HG03060 (cell line): Measurements from ENCODE around the gene TMEM235.

Experiments used
- ATAC-seq: cut with Tn5 transposase; IDR thresholded peaks from one replicate; pipeline ENCODE4 v1.9.1; 2021; ENCODE audit warnings: low read depth, moderate number of reproducible peaks; ENCODE audit not compliant: unreplicated experiment

Gene TMEM235

DNA sequence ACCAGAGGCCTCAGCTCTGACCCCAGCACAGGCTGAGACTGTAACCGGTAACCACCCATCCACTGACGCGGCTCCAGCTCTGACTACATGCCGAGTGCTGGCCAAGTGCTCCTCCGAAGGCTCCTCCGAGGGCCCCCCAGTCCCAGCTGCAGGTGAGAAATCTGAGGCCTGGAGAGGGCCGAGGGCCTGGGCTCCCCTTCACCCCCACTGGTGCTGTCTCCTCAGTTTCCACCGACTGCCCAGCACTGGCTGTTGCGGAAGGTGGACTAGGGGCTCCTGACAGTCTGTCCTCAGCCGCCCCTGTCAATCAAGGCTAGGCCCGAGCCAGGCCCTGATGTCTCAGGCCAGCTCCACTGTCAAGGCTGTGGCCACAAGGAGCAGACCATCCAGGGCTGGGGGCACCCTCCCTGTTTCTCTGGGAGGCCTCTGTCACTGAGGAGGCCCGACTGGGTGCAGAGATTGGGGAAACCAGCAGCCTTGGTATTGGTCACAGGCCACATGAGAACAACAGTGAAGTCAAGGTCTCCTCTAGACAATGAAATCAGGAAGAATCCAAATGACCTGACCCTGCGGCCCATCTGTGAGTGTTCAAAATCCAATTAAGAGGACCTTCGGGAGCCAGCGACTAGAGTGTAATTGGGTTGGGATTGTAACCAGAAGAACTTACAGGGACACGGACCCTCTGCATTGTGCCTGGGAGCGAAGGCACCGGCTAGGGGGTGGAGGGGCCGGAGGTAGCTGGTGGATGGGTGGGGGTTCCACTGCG lies 5.1 kb downstream of the TMEM235 start:
- no peak for ATAC-seq

DNA sequence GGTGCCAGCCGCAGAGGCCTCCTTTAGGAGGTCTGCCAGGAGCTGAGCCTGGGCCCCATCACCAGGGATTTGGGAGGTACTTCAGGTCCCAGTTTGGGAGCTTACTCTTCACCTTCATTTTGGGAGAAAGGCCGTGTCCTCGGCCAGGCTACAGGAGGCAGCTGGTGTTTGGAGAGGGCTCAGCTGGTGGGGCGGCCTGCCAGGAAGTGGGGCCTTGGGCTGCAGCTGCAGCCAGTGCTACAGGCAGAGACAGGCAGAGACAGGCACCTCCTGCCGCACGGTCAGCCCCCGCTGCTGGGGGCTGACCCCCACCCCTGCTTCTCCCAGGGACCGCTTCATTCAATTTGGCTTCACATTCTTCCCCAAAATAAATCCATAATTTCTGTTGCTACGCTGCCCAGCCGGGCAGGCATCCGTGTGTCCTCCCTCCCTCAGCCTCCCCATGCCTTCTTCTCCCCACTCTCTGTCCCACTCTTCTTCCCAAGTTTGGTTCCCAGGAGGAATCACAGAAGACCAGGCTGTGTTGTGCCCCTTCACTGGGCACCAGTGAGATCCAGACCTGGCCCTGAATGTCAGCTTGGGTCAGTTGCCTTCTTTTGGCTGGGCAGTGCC lies 6.1 kb downstream of the TMEM235 start:
- ATAC-seq, result no peak

DNA sequence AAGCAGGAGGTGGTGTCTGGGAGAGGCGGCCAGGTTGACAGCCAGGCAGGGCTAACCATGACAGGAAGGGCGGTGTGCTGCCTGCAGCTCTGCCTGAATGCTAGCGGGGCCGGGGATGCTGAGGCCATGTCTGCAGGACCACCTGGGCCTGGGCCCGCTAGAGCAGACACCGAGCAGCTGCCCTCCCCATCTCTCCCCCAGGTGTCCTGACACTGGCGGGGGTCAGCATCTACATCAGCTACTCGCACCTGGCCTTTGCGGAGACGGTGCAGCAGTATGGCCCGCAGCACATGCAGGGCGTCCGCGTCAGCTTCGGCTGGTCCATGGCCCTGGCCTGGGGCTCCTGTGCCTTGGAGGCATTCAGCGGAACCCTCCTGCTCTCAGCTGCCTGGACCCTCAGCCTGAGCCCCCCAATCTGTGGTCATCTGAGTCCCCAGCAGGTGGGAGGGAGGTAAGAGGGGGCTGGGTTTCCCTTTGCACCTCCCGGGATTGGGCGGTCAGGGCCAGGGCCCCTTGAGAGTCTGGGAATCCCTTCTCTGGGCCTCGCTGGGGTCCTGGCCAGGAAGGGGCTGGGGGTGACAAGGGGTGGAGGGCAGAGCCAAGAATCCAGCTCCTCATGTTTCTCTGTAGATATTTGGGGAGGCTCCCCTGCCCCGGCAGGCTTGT lies 7.5 kb downstream of the TMEM235 start:
- ATAC-seq, result no peak

DNA sequence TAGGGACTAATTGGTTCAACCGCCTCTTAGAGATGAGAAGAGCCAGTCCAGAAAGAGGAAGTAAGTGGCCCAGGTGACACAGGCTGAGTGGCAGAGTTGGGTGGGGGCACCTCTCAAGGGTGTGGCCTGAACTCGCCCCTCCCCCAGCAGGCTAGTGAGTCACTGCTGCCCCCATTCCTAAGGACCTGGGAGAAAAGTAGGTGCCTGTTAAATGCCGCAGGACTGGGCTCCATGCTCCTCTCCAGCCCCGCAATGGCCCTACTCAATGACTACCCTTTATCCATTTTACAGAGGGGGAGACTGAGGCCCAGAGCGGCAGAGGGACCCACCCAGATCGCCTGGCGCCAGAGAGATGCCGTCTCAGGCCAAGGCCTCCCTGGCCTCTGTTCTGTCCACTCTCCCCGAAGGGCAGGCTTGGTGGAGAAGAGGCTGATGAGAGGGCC lies 8.1 kb downstream of the TMEM235 start:
- no peak for ATAC-seq

DNA sequence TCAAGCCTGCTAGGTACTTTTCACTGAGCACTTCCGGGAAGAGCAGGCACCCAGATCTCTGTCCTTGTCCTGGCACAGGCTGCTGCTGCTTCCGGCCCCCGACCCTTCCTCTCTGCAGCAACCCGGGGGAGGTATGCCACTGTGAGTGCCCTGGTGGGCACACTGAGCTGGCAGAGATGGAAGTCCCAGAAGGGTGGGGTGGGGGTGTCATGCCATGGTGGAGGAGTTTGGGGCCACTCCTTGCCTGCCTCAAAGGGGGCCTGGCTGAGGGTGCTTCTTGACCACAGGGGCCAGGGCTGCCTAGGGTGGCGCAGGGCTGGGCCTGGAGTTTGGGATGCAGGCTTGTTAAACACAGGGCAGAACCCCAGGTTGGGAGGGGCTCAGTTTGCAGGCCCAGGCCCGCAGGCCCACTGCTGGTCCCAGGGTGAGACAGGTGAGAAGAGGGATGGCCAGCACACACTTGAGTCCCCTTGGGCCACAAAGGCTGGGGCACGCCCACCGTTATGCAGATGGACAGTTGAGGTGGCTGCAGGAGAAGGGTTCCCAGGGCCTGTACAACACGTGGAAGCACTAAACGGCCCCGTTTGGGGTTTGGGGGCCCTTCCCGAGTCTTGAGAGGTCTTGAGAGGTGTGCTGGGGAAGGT lies 8.7 kb downstream of the TMEM235 start:
- ATAC-seq, result no peak

DNA sequence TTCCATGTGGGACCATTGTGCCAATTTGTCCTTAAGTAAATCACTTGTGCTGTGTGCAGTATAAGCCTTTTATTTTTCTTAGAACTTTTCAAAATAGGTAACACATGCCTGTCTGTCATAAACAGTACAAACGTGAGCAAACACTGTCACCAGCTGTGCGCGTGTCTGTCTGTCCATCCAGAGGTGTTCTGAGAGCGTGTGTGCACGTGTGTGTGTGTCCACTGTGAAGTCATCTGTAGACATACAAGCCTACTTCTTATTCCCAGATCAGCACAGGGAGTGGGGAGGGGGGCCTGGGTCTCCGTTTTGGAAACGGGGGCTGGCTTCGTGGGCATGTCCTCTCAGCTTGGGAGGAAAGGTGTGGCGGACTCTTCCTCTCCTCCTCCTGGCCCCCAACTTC lies 9.4 kb downstream of the TMEM235 start:
- ATAC-seq, result no peak

DNA sequence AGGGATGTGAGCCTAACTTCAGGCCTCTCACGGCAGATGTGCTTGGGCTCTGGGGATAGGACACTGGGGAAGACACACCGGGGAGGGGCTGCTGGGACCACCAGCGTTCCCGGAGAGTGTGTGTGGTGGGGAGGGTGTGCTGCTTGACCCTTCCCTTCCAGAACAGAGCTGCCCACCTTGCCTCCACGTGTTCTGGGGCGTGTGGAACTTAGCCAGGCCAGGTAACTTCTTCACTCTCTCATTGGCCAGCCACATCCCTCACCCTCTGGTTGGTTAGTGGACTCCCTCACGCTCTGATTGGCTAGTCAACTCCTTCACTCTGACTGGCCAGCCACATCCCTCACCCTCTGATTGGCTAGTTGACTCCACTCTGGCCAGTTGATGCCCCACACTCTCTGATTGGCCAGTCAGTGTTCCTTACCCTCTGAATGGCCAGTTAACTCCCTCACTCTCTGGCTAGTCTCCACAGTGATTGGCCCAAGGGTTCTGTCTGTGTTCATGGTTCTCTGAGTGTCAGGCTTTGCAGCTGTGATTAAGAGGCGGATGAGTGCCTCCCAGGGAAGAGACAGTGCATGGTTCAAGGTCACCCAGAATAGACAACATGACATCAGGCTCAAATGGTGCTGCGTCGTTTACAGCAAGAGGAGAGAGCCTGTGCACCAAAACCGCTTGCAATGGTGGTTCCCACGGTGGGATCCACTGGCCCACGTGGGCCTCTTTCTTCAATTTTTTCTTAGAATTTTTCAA lies 10.0 kb downstream of the TMEM235 start:
- ATAC-seq, result no peak

DNA sequence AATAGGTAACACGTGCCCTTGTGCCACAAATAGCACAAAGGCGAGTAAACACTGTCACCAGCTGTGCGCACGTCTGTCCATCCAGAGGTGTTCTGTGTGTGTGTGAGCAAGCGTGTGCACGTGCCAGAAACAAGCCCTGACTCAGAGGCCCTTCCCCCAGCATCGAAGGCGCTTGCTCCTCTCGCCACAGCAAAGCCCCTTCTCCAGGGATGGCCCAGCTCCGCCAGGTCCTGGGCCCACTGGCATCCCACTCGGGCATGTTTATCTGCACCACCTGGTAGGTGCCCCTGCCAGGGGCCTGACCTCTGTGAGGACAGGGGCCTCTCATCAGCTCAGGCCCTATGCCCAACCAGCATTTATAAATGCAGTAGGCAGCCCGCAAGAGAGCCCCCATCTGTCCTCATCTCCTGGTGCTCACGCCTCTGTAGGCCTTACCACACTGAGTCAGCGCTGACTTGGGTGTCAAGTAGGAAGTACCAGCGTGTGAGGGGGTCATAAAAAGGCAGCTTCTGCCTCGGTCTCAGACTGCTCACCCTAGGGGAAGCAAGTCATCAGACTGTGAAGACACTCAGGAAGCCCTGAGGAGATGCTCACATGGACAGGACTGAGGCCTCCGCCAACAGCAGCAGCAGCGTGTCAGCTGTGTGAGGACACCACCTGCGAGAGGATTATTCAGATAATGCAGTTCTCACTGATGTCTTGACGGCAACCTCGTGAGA lies 10.8 kb downstream of the TMEM235 start:
- ATAC-seq, result no peak

DNA sequence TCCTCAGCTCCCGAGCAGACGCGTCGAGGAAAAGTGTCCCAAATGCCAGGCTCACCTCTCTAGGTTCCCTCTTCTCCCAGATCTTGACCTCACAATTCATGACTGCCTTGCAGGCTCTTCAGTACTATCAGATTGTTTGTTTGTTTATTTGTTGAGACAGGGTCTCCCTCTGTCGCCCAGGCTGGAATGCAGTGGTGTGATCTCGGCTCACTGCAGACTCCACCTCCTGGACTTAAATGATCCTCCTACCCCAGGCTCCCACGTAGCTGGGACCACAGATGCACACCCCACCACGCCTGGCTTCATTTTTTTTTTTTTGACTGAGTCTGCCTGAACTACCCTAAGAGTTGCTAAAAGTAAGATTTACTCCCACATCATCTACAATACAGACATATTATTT lies 15.9 kb downstream of the TMEM235 start:
- no peak for ATAC-seq

DNA sequence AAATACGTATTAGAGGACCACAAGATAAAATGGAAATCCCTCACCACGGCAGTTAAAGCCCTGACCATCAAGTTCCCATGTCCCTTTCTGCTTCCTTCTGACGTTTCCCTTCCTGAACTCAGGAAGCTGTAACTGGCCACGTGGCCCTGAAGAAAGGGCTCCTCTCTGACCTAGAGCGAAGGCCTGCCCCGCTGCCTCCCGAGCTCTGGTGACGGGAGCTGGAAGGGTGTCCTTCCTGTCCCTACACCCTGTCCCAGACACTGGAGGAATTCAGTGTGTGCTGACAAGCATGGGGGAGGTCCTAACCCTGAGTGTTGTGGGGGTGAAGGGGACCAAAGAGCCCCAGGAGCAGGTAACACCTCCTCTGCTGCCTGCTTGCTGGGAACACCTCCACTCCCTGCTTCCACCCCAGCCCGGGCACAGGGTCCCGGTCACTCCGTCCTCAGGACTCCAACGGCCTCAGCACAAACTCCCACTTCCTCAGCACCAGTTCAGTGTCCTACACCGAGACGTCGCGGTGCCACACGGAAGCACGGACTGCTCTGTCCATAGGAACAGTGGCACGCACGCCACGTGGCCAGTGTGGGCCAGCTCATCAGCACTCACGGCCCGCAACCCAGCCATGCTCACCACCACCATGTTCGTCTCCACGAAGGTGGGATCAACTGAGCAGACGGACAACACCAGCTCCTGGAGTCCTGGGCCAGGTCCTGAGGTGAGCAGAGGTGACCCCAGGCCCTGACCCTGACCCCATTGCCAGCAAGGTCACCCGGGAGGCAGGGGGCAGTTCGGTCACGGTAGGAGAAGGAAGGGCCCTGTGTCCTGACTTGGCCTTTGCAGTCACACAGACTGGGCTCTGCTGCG lies 16.9 kb downstream of the TMEM235 start:
- ATAC-seq, result no peak

DNA sequence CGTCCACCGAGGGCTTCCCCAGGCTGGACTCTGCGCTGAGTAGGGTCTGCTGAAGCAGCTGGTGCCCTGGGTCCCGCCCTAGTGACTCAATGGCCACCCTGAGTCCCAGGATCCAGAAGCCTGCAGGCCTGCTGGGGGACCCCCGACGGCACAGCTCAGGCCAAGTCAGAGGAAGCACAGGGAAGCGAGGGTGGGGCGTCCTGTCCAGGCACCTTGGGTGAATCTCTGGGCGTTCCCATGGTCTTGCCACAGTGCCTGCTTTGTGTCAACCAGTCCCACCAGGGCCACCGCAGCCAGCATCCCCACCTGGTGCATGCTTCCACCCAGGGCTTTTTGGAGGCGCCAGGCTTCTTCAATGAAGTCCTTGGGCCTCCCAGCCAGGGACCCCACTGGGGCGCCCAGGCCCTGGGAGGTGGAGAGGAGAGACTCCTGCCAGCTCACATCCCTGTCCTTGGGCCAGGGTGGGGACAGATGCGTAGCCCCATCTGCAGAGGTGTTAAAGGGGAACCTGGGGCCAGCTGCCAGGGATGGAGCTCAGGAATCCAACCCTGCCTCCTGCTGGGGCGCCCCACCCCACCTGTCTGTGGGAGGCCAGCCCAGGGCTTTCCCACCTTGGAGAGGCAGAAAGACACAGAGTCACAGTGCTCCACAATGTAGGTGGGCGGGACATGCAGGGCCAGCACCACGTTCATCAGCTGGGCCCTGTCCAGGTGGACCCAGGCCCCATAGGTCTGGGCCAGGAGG lies 17.8 kb downstream of the TMEM235 start:
- no peak for ATAC-seq

DNA sequence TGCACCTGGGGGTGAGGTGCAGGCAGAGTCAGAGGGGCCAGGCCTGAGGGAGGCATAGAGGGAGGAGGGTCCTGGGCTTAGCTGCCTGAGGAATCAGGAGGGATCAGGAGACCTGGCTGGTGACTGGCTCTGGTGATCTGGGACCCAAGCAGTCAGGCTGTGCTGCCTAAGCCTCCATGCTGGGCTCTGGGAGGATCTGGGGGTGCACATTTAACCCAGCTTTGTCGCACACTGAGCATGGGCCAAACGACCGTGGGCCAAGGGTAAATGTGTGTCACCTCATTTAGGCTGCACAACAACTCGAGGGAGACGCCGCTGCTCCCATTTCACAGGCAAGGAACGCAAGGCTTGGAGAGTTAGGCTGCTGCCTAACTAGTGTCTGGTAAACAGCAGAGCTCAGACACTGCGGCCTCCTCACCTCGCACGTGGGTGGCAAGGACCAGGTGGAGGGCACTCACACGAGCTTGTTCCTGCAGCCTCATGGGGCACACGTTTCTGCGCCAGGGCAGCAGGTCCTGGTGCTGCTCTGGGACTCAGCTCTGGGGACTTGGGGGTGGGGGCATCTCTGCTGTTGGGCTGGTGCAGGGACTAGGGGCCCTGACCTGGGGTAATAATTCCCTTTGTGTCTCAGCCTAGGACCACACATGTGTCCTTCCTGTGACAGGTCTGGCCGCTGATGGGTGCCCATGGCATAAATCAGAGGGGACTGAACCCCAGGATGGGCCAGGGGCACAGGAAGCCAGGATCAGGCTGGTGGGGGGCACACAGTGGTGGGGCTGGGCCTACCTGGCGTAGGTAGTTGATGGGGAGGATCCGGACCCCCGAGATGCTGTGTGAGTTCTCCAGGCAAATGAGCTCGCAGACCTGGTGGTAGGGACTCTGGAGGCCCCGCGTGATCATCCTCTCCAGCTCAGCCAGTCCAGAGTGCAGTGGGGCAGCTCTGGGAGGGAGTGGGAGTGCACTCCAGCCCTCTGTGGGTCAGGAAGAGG lies 18.7 kb downstream of the TMEM235 start:
- no peak for ATAC-seq

DNA sequence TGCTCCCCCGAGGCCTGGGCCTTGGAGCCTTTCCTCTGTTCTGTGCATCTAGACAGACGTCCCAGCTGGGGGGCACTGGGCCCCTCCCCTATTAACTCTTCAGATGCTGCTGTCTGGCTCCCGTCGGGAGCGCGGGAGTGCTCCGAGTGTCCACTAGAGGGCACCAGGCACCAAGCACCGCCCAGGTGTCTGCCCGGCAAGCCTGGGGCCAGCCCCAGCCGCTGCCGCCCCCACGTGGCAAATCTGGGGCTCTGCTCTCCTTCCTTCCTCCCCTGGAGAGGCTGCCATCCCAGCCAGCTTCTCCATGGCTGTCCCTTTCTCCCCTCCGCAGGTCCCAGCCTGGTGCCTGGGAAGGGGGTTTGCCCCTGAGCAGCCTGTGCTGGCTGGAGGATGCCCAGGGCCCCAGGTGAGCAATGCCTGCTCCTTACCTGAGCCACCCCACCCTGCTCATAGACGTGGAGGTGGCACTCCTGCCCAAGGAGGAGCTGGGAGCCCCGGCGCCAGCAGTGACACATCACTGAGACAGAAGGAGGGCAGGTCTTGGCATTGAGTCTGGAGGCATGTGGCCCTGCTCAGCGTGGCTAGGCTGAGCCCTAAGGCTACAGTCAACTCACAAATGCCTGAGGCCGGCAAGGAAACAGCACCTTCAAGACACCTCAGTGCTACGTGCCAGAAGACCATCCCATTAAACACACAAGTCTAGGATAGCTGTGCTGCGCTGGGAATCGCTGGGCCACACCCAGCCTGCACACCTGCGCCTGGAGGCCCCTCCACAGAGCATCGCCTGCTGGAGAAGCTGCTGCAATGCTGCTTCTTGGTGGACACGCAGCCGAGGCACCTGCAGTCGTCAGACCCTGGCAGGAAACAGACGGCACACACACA lies 19.7 kb downstream of the TMEM235 start:
- no peak for ATAC-seq

DNA sequence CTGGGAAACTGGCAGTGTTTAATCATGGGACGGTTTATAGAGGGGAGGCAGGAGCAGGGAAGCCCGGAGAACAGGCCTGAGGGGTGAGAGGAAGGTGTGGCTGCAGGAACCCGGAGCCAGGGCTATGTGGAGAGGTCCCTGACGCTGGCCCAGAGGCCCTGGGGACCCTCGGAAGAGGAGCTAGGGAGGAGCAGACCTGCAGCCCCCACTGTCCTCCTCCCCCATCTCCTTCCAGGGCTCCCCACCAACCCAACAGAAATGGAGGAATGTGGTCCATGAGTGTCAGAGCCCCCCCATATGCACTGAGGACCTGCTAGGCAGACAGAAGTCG lies 20.3 kb downstream of the TMEM235 start:
- ATAC-seq, result no peak

DNA sequence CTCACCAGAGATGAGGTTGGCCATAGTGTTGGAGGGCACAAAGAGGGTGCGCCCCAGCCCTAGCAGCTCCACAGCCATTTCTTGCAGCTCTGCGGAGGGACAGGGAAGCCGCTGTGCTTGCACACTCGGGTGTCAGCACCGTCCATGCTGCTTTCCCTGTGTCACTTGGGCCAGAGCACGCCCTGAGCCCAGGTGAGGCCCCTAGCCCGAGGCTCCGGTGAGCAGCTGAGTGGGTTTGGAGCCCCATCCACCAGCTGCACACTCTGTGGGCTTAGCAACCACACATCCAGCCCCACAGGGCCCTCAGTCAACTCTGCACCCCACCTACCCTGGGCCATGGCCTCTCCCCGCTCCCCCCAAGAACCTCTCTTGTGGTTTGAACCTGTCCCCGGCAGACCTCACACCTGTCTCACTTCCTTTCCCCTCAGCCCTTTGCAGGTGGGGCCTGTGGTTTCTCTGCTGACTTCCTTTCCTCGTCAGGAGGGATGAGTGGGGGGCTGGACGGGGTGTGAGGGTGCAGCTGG lies 20.7 kb downstream of the TMEM235 start:
- no peak for ATAC-seq
